Transverse colon (tissue), 4 donors: ENCODE data around the gene PLCL1.

Experiments used
- CTCF ChIP-seq, 5 experiments: fragments of 200-600 bp in 3 of 5; fragments of 450-650 bp in 2 of 5; sonication (generic) in 3 of 5; IDR thresholded peaks; 1 replicate in 2 of 5; 2 replicates in 3 of 5; pipeline ENCODE4 v1.5.1; 2016 to 2017; ENCODE audit warnings: antibody characterized with exemption in 5 of 5, inconsistent platforms in 3 of 5, mild to moderate bottlenecking in 2 of 5, moderate library complexity in 1 of 5
- EP300 ChIP-seq: sonication (generic); formaldehyde crosslinking; IDR thresholded peaks from one replicate; pipeline ENCODE4 v1.6.1; 2017; ENCODE audit warnings: antibody characterized with exemption, low read depth
- POLR2A ChIP-seq: fragments of 450-650 bp; IDR thresholded peaks from one replicate; pipeline ENCODE4 v1.6.1; 2016; ENCODE audit warnings: antibody characterized with exemption, mild to moderate bottlenecking, moderate library complexity
- POLR2AphosphoS5 ChIP-seq, 3 donors: sonication (generic); formaldehyde crosslinking; IDR thresholded peaks; one replicate each; pipeline ENCODE4 v1.6.1; 2016; ENCODE audit warnings: antibody characterized with exemption in 3 of 3

GRCh38 chr2:197944416-197945096 lies 140.2 kb downstream of the PLCL1 start:
- TF ChIP-seq POLR2AphosphoS5 (IDR thresholded peaks at IDR 0.05) (no peak), CTCF (IDR thresholded peaks at IDR 0.05) (no peak), POLR2A (no peak), EP300 (no peak)
